Right renal pelvis (tissue), 4 donors: Measurements from ENCODE around the gene TMEM117. TPM values are rescaled to one million over a fixed set of nuclear protein-coding genes. Genes with fewer than 3 reads are reported as not detected.
"Not testable (repeated sequence)": the region's sequence is repeated elsewhere in the genome, so short reads cannot be mapped to it uniquely, and the experiment has no call there.

Source experiments
- DNase-seq, 4 donors: peaks; one replicate each; pipeline ENCODE4 v3.0.0-alpha.2; 2013; ENCODE audit warnings: low read depth in 4 of 4, low spot score in 3 of 4, missing footprints in 1 of 4
- polyA plus RNA-seq, 4 donors: library from polyadenylated mRNA; unstranded; fragments of 120-200 nt; gene quantifications; one replicate each; pipeline ENCODE4 v1.2.1, GENCODE V29; 2013; ENCODE audit not compliant: insufficient read length in 4 of 4

The TMEM117 gene
- polyA plus RNA-seq, 4 donors: 12.1 to 16.4 (median 15.2) TPM

DNA sequence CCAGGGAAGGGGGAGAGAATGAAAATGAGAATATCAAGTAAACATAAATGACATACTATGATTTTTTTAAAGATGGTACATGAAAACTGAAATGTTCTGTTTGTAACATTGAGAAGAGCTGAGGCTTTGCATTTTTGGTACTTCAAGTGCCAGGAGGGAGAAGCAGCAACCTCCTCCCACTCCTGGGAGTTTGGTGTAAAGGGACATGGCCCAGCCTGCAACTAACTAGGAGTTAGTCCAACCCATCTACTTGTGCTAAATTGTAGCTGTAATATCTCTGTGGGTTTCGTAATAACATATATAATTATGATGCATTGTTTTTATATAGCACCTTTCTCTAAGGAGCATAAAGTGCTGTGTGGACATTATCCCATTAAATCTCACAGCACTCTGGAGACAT is 522.8 kb downstream of the TMEM117 start:
- no peak for DNase-seq

DNA sequence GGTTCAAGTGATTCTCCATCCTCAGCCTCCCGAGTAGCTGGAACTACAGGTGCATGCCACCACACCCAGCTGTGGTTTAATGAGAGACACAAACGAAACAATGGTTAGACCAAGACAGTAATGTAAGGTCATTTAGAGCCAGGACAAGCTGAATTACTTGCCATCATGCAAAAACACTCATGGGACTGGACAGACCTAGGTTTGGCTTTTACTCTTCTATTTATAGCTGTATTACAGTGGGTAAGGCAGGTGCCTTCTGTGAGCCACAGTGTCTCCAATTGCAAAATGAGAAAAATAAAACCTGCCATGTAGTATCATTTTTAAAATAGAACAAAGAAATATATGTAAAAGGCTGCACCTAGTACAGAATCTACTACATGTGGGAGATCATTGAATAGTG is 527.1 kb downstream of the TMEM117 start:
- no peak for DNase-seq

DNA sequence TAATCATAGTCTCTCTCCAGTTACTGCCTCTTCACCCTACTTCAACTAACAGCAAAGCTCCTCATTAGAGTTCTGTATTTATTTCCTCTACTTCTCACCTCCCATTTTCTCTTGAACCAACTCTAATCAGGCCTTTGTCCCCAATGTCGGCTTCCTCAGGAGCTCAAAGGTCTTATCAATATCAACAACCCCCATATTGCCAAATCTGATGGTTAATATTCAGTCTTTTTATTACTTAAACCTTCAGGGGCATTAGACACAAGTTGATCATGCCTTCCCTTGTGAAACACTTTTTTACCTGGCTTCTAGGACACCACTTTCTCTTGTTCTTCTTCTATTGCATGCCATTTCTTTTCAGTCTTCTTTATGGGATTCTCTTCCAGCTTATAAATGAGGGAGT is 531.3 kb downstream of the TMEM117 start:
- DNase-seq: no peak

DNA sequence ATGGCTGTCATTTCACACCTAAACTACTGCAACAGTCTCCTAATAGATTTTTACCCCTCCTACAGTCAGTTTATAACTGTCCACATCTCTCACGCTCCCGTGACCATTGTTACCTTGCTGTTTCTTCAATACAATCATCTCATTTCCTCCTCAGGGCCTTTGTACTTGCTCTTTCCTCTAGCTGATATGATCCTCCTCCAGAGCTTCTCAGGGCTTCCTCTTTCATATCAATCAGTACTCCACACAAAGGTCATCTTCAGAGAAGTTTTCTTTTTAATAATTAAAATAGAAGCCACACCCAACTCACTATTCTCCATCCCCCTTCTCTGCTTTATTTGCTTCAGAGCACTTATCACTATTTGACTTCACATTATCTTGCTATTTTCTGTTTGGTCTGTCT is 532.0 kb downstream of the TMEM117 start:
- no peak for DNase-seq

DNA sequence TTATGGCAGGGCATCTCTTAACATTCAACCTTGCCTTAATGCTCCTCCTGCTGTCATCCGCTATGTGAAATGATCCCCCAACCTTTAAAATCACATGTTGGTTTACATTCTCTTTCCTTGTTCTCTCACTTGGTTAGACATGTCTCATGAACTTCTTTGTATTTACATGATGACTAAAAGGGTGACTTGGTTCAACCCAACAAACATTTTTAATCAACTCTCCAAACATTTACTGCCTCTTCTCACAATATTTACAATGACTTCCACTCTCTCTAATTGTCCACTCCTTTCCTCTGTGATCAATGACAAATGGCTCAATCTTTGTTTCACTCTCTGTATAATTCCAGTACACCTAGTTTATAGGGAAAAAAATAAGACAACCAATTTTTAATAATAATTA is 534.1 kb downstream of the TMEM117 start:
- no peak for DNase-seq

DNA sequence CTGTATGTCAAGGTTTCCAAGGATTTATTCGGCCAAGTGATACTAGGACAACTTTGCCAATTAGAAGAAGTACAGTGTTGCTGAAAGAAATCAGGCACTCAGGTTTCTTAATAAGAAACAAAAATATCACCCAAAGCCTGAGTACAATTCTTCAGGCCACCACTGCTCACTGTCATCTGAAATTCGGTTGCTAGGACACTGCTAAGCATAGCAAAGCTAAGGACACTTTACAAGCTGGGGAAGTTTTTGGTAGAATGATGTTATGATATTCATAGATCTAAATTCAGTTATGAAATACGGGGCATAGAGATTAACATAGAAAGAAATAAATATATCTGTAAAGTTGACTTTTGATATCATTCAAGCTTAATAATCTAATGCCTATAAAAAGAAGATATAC is 535.1 kb downstream of the TMEM117 start:
- no peak for DNase-seq

DNA sequence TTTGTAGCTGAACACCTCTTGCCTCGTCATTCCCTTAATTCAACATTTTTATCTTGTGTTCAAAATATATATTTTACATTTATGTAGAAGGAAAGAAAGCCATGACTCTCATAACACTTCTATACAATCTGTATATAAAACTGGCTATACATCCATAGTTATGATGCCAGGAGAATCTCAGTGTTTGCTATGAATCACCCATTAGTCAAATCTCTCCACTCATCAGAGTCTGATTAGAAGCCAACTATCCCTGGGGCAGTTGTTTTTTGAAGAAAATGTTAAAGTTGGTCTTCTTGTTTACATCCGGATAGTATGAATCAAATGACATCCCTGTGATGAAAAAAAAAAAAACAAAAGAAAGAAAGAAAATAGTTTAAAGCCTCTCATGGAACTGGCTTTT is 536.4 kb downstream of the TMEM117 start:
- DNase-seq: no peak

DNA sequence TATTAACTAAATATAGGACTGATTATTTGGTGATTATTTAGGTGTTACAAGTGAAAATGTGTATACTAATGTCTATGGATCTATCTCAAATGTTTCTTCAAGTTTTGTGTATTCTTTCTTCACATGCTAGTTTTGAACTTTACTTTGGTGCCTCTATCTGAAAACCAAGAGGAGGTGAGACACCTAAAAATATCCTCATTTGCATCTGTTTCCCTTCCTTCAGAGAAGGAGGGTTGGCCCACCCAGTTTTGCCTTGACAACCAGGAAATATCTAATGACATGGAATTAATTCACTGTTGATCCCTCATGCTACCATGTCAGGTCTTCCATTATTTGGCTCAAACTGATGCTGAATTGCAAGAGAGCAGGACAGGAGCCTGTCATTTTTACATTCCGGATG is 539.8 kb downstream of the TMEM117 start:
- DNase-seq: no peak

DNA sequence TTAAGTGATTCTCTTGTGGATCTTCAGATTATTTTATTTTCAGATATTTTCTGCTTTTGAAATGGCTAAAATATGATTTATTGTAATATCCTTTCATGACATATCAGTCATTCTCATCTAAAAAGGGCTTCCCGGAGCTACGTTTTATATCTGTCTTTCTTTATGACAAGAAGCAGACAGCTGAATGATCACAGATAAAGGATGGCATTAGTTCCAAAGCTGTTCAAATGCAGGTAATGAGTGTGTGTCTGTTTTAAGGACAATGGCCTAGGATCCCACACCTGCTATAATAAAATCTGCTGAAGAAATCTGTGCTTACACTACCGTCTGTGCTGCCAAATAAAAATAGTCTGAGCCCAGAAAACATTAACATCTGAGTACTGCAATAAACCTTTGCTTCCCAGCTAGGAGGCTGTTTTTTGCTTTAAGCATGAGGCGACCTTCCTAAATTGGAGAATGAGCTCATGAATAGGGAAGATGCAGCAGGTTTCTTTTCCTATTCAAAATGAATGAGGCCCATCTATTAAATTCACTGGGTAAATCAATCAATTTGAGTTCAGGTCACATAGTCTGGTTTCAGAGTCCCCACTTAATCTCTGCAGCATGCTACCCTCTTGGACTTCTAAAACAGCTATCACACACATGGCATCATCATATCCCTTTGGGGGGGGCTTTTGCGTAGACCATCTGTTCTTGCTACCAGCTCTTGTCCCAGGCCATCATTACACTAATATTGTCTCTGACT is 541.7 kb downstream of the TMEM117 start:
- DNase-seq: no peak

DNA sequence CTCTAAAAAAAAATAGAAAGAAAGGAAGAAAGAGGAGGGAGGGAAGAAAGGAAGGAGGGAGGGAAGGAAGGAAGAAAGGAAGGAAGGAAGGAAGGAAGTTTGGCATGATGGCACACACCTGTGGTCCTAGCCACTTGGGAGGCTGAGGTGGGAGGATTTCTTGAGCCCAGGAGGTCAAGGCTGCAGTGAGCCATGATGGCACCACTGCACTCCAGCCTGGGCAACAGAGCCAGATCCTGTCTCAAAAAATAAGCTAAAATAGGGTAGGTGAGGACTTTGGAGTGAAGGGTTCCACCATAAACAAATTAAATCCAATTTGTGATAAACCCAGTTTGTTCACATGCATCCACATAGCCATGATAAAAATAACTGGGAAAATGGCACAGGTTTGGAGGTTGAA is 543.2 kb downstream of the TMEM117 start:
- not testable (repeated sequence) for DNase-seq

DNA sequence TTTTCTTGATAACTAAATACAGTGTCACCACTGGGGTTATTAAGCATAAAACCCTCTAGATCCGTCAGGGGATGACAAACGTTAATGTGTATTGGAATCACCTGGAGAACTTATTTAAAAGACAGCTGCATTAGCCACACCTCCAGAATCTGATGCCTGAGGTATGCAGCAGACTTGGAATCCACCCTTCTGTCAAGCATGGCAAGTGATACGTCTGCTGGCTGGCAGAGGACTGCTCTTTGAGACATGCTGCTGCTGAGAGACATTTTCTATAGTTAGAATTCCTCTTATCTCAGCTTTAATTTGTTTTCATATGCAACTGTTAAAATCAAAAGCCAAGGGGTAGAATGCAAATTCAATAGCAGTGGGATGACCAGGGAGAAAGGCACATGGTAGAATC is 544.0 kb downstream of the TMEM117 start:
- DNase-seq: no peak

DNA sequence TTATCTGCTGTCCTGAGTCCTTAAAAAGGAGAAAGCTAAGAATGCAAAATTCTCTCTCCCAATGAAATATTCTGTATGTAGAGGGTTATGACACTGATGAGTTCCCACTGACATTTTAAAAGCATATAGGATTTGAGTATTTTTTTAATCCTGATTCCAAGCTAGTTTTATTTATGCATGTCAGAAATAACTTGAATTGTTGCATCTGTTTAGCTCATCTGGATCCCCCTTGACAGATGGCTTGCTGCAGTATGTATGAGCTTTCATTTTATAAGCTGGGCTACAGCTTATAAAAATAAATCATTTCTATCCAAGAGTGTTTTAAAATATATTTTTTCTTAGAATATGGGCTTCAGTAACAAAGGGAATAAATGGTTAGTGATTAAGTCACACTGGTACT is 545.0 kb downstream of the TMEM117 start:
- no peak for DNase-seq

DNA sequence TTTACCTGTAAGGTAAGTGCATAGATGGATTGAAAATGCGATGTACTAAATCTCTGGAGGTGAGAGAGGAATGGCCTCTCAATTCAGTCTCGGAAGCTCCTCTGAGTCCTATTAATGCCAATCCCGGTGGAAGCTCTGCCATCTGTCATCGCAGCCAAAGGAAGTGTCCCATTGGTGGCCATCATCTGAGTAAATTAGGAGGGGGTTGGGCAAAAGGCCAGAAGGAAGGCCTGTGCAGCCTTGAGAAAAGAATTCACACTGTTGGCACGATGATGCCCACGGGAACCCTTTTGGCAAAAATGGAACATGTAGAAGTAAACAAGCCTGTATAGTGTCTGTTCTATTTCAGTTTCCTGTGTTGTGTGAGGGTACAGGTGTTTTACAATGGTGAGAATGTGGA is 545.5 kb downstream of the TMEM117 start:
- DNase-seq: no peak

DNA sequence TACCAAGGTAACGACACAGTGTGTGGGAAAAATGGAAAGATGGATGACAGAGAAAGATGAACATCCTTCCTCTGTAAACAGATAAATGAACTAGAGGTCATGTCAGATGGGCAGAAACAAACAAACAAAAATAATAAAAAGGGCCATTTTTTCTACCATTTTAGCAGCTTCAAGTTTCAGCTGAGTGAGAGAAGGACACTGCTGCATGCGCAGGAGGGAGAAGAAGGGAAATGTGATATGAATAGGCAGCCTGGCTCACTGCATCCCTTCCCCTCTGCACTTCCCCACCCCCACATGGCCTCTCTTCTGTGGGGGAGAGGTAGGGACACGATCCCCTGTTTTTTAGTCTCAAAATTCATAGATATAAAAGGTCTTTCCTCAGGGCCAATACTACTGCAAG is 548.3 kb downstream of the TMEM117 start:
- DNase-seq: peak in 1 of 4 donors; percentile 17

DNA sequence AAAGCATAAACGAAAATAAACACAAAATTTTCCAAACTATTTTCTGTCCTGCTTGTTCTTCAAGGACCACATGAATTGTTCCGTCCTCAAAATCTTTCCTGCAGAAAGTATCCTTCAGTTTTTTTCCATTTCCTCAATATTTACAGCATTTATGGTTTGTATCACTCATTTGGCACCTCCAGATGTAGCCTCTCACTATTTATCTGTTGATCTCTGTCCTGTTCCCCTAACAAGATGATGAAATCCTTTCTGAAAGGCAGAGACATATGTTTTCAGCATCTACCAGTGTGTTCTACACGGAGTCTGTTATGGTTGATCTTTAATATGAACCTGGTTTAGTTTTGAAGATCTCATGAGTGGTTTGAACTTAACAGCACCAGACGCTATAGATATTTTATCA is 550.1 kb downstream of the TMEM117 start:
- no peak for DNase-seq

DNA sequence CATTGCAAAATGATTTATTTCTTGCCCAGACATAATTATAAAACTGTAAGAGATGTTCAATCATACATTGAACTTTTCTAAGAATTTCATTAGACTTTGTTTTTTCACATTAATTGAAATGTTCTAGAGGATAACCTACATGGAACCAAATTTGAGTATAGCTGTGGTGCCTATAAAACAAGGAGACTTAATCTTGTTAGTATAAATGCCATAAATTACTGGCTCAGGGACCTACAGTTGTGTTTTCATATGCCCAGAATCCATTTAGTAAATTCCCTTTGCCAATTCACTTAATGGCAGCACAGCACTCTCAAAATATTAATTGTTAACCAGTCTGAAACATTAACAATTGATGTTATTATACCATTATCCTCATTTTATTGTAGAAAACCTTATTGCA is 551.7 kb downstream of the TMEM117 start:
- DNase-seq: no peak

DNA sequence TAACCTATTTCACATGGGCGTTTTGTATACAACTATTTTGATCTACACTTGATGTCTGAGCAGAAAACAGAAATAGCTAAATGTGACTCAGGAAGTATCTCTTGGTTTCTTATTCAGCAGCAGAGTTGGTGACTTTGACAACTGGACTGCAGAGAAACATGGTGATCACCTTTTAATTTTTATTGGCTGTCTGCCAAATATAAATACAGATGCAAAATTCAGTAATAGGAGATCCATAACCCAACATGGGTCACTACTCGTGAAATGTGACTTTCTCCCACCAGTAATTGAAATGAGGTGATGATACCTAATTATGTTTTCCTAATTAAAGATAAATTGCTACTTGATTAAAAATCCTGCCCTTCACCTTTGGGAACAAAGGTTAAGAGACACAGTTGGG is 553.2 kb downstream of the TMEM117 start:
- DNase-seq: no peak

DNA sequence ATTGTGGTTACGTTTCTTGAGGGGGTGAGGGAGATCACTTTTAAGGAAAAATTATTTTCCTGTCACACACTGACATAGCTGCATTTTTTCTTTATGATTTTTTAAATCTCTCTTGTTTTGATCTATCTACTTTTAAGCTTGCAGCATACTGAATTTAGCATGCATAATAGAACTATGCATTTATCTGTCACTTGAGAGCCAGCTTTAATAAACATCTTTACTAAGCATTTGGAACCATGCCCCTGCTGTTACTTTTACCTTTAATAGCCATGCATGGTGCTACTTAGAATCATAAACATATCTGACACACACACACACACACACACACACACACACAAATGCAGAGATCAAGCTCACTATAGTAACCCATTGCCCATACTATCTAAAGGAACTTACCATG is 554.0 kb downstream of the TMEM117 start:
- DNase-seq: no peak

DNA sequence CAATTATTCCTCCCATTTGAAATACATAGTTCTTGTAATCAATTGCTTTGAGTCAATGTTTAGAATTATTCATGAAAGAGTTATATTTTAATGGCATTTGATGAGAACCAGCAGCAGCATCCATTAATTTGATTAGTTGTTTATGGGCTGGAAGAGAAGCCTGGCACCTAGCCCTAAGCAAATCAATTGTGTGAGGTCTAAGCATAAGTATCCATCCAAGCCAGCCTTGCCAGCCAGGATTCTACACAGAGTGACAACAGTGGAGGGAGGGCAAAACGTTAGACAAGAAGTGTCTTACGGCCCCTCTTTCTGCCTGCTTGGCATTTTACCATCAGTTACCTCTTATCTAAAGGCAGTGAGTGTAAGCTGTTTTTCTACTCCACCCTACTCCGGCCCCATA is 561.8 kb downstream of the TMEM117 start:
- DNase-seq: no peak

DNA sequence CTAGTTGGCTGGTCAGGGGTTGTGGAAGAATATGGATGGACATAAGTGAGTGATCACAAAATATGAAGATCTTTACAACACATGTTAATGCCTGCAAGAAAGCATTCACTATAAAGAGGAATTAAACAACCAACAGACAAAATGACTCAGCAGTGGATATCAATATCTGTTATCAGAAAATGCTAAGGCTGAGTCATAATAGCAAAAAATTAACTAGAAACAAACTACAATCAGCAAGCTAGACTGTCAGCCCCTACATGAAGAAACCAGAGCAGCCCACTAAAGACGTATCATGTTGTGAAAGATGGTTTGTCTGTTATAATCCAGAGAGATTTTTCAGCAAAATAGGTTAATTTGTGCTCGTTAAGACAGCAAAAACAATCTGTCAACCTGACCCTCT is 567.3 kb downstream of the TMEM117 start:
- no peak for DNase-seq

DNA sequence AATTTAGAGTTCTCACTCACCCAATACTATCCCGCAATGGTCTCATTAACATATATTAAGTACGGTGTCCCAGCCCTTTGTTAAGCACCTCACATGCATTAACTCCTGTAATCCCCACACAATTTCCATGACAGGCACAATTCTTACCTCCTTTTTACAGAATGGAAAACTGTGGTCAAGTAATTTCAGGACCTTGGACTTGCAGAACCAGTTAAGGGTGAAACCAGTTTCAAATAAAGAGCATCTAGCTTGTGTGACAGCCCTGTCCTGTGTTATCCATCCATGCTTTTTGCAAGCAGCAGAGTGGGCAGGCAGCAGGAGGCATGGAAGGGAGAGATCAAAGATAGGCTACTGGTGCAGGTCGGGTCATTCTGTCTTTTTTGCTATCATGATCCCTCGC is 569.4 kb downstream of the TMEM117 start:
- no peak for DNase-seq

DNA sequence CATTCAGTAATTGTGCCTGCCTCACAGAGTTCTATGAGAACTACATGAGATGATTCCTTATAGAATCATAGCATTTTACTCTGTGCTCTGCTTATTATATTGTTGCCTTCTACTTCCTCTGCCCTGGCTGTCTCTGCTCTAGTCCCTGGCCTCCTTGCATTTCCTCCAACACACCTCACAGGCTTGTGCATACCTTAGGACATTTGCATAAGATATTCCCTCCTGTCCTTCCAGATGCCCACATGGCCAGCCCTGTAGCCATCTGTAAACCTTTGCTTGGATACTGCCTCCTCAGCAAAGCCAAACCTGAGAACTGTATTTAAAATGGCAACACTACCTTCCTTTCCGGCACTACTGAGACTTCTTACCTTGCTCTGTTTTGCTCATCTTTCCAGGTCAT is 586.7 kb downstream of the TMEM117 start:
- no peak for DNase-seq

DNA sequence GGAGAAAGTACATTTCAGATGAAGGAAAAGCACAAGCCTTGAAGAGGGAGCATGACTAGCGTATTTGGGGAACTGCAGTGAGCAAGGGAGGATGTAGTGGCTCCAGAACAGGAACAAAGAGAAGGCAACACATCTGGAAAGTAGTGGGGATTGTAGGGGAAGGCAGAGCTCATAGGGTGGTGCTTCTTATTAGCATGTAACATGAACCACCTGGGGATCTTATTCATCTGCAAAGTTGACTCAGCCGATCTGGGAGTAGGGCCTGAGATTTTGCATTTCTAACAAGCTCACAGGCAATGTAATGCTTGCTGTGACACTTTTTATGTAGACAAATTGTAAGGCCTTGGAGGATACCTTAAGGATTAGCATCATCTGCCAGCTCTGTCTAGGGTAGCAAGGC is 592.9 kb downstream of the TMEM117 start:
- no peak for DNase-seq
